Right lobe of liver (tissue), 6 donors: ENCODE results near the gene CCDC38. TPM values are rescaled to one million over a fixed set of nuclear protein-coding genes. Genes with fewer than 3 reads are reported as not detected.
"Not testable (repeated sequence)": the region's sequence is repeated elsewhere in the genome, so short reads cannot be mapped to it uniquely, and the experiment has no call there.

Experiments used
- ATAC-seq, 4 donors: fragments of 200-7000 bp; cut with Tn5 transposase; one replicate each; pipeline ENCODE4 v1.9.1; 2020; ENCODE audit warnings: mild to moderate bottlenecking in 4 of 4, moderate library complexity in 4 of 4
- DNase-seq, 3 donors: peaks; one replicate each; pipeline ENCODE4 v3.0.0-alpha.2; 2020
- H3K27ac ChIP-seq, 3 donors: fragments of 200-600 bp; one replicate each; pipeline ENCODE4 v1.8.0; 2022
- H3K27me3 ChIP-seq, 2 donors: fragments of 200-600 bp; one replicate each; pipeline ENCODE4 v1.8.0; 2022
- H3K36me3 ChIP-seq, 4 donors: fragments of 200-600 bp; sonication (generic) in 1 of 4; one replicate each; pipeline versions ENCODE4 v1.5.1 to v1.8.0; 2017 to 2022; ENCODE audit warnings: control low read depth in 1 of 4
- H3K4me1 ChIP-seq, 4 donors: fragments of 200-600 bp; sonication (generic) in 1 of 4; one replicate each; pipeline versions ENCODE4 v1.5.1 to v1.8.0; 2017 to 2022; ENCODE audit warnings: control low read depth in 1 of 4
- H3K4me3 ChIP-seq, 3 donors: fragments of 200-600 bp; one replicate each; pipeline ENCODE4 v1.8.0; 2022
- H3K9me3 ChIP-seq, 4 donors: fragments of 200-600 bp; sonication (generic) in 1 of 4; one replicate each; pipeline versions ENCODE4 v1.5.1 to v1.8.0; 2017 to 2022; ENCODE audit warnings: control low read depth in 1 of 4
- POLR2A ChIP-seq: fragments of 450-650 bp; IDR thresholded peaks from one replicate; pipeline ENCODE4 v1.6.1; 2017; ENCODE audit warnings: antibody characterized with exemption, mild to moderate bottlenecking
- WGBS: methylation state at CpG from one replicate; pipeline ENCODE4 v1.1.6; 2018; ENCODE audit warnings: low coverage, low lambda C conversion rate; ENCODE audit not compliant: insufficient coverage; ENCODE audit errors: missing lambda C conversion rate; 5-methylcytosine and 5-hydroxymethylcytosine counted together
- intact Hi-C, 2 donors: fragments of 100-400 bp; cut with DNase I; formaldehyde crosslinking; loops; one replicate each; pipeline versions ENCODE4 v1.11.2 to v1.14.1; 2022
- total RNA-seq, 6 experiments: library from RNA; depleted of rRNA in 2 of 6; stranded (reverse); fragments of >200 nt in 2 of 6; fragmentation: NEBNext Ultra II Directional in 3 of 6; extraction: Animal tissue kit (Norgen Biotek cat#: 25700) in 3 of 6; gene quantifications; one replicate each; pipeline versions ENCODE4 v1.1.0 to v1.2.4, GENCODE V29; 2016 to 2023
- TF ChIP-seq, protein P1 (sequence below), 4 donors: fragments of 200-600 bp in 3 of 4; fragments of 450-650 bp in 1 of 4; IDR thresholded peaks; one replicate each; pipeline versions ENCODE4 v1.5.1 to v1.8.0; 2016 to 2022; ENCODE audit warnings: antibody characterized with exemption in 4 of 4, mild to moderate bottlenecking in 2 of 4
- donor health status: DM: no; HTN: yes; CAD: no.
- donor health status: DM: no; HTN: no; CAD: no.
- donor health status: DM: no; HTN: no; CAD: no.
- donor health status: DM: no; HTN: yes; CAD: no.
- donor health status: DM: no; HTN: yes; CAD: no.

The CCDC38 gene
- total RNA-seq, 6 experiments from 2014 or later, result 0.19 to 1.8 (median 0.89) TPM

DNA sequence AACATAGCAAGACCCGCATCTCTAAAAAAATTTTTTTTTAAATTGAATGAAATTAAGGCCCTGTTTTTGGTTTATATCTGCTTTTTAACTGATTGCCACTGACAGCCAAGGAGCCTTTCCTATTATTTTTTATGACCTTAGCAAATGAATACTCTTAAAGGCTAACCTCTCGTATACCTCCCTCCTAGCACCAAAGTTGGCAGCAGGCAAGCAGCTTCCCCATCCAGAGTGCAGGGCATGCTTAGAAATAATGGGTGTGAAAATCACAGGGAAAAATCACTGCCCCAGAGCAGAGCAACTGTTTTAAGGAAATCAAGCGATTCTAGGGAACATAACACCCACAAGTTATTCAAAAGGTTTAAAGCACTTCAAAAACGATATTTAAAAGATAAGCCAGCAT, 33.1 kb upstream of the CCDC38 start:
- Histone ChIP-seq H3K27ac (peak overlapping the region in 1 of 3 donors; percentile 77), H3K27me3 (no peaks in the 10 kb centered on the region), H3K9me3 (no peaks in the 10 kb centered on the region), H3K4me1 (peaks cover 0 to 68% (median 13%) of the 10 kb centered on the region in 4 donors), H3K36me3 (peaks cover 0 to 8% (median 4%) of the 10 kb centered on the region in 4 donors), H3K4me3 (no peak overlapping the region)
- no peak for DNase-seq
- WGBS, result 78% methylated on average over 4 of the region's 4 CpGs
- intact Hi-C loops, result no loop called here
- TF ChIP-seq, protein P1, sequence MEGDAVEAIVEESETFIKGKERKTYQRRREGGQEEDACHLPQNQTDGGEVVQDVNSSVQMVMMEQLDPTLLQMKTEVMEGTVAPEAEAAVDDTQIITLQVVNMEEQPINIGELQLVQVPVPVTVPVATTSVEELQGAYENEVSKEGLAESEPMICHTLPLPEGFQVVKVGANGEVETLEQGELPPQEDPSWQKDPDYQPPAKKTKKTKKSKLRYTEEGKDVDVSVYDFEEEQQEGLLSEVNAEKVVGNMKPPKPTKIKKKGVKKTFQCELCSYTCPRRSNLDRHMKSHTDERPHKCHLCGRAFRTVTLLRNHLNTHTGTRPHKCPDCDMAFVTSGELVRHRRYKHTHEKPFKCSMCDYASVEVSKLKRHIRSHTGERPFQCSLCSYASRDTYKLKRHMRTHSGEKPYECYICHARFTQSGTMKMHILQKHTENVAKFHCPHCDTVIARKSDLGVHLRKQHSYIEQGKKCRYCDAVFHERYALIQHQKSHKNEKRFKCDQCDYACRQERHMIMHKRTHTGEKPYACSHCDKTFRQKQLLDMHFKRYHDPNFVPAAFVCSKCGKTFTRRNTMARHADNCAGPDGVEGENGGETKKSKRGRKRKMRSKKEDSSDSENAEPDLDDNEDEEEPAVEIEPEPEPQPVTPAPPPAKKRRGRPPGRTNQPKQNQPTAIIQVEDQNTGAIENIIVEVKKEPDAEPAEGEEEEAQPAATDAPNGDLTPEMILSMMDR (IDR thresholded peaks at IDR 0.05), result no peak
- TF ChIP-seq POLR2A, result no peak
- ATAC-seq, result no peak

DNA sequence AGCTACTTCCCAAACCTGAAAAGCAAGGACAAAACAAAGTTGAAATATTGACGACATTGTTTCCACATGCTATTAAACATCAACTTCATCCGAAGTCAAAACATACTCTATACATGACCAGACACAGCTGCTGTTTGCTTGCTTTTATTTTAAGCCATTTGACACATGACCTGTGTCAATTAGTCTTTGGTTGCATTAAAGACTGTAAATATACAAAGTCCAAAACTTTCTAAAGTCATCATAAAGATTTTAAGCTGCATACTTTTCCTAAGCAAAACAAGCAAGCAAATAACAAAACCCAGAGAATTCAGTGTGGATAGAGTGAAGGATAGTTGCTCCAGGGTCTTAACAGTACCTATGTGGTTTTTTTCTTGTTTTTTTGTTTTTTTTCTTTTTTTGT, 31.9 kb upstream of the CCDC38 start:
- intact Hi-C loops, result no loop called here
- no peak for ATAC-seq

DNA sequence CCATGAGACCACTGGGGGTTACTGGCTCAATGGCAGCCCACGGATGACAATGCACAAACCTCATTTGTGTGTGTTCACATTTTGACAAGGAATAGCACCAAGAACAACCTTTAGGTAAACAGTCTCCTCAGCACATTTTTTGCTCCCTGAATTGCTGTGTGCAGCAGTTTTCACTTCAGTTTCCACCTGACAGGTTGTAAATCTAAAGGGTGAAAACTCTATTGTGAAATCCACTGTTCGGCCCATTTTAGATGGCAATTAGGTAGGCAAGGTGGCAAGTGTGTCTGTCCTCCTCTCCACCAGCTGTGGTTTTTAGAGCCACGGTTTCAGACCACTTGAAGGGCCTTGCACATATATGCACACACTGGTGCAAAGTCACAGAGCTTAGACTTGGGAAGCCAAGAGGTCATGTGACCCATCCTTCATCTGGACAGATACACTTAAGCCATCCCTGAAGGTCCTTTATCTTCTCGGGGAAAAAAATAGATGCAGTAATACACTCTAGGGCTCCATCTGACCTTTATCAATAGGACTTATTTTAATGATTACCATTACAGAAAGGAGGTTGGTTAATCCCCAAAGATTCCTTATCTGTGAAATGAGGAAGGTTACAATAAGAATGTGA, 30.5 kb upstream of the CCDC38 start:
- Histone ChIP-seq H3K27me3 (no peaks in the 10 kb centered on the region), H3K27ac (peak overlapping the region in 2 of 3 donors; percentile 15 to 77), H3K36me3 (peaks cover 0 to 16% (median 3%) of the 10 kb centered on the region in 4 donors), H3K9me3 (no peaks in the 10 kb centered on the region), H3K4me3 (no peak overlapping the region), H3K4me1 (peaks cover 0 to 61% (median 13%) of the 10 kb centered on the region in 4 donors)
- 41% methylated on average over 4 of the region's 4 CpGs for WGBS
- ATAC-seq (peak in 1 of 4 donors; percentile 13), DNase-seq (no peak)
- TF ChIP-seq POLR2A, result no peak
- TF ChIP-seq, protein P1 (IDR thresholded peaks at IDR 0.05), result no peak
- intact Hi-C loops, result no loop called here

More for the DNA sequence above, 31.9 kb upstream of the CCDC38 start:
- no peak overlapping the region for H3K4me3 ChIP-seq
- H3K9me3 ChIP-seq, result no peaks in the 10 kb centered on the region
- H3K27ac ChIP-seq, result peak overlapping the region in 1 of 3 donors; percentile 77
- peaks cover 0 to 8% (median 4%) of the 10 kb centered on the region in 4 donors for H3K36me3 ChIP-seq
- H3K27me3 ChIP-seq, result no peaks in the 10 kb centered on the region
- no peak for TF ChIP-seq POLR2A
- TF ChIP-seq, protein P1 (IDR thresholded peaks at IDR 0.05), result no peak
- no peak for DNase-seq
- peaks cover 0 to 67% (median 13%) of the 10 kb centered on the region in 4 donors for H3K4me1 ChIP-seq
- WGBS, result 26% methylated on average over 2 of the region's 2 CpGs

- Histone ChIP-seq H3K4me3 (no peak overlapping the region), H3K27ac (peak overlapping the region in 1 of 3 donors; percentile 77), H3K27me3 (no peaks in the 10 kb centered on the region), H3K9me3 (no peaks in the 10 kb centered on the region), H3K4me1 (peaks cover 0 to 57% (median 15%) of the 10 kb centered on the region in 4 donors), H3K36me3 (peaks cover 0 to 20% (median 3%) of the 10 kb centered on the region in 4 donors)
- ATAC-seq (peak in 3 of 4 donors; percentile 2 to 20 (median 15)), DNase-seq (no peak)
- 51% methylated on average over 7 of the region's 7 CpGs for WGBS
- no peak for TF ChIP-seq POLR2A
- TF ChIP-seq, protein P1 (IDR thresholded peaks at IDR 0.05), result no peak
- intact Hi-C loops, result no loop called here
These were observed 28.5 kb upstream of the CCDC38 start for GRCh38 chr12:95970905-95971304.

- H3K27me3 ChIP-seq, DNase-seq, H3K4me3 ChIP-seq, ATAC-seq, intact Hi-C loops, H3K27ac ChIP-seq, H3K9me3 ChIP-seq: not testable (repeated sequence)
- Histone ChIP-seq H3K4me1 (peaks cover 0 to 56% (median 13%) of the 10 kb centered on the region in 4 donors), H3K36me3 (peaks cover 0 to 16% (median 3%) of the 10 kb centered on the region in 4 donors)
- WGBS, result no CpG with 5 or more reads among the region's 28 CpGs
These were observed 26.7 kb upstream of the CCDC38 start for GRCh38 chr12:95969116-95969515.
